OCI-LY3 (cell line): ENCODE results near the gene ITM2B.

Experiments used
- EZH2phosphoT487 ChIP-seq: fragments of 200-600 bp; shearing (Covaris generic); IDR thresholded peaks from 2 replicates; pipeline ENCODE4 v1.6.1; 2018; ENCODE audit warnings: antibody characterized with exemption, mixed run types, low read depth
- TF ChIP-seq, protein P1 (sequence below): fragments of 200-600, 300-600 bp; sonication (generic); IDR thresholded peaks from 2 replicates; pipeline ENCODE4 v1.5.1; 2014; ENCODE audit warnings: antibody characterized with exemption, low read length, low read depth

DNA sequence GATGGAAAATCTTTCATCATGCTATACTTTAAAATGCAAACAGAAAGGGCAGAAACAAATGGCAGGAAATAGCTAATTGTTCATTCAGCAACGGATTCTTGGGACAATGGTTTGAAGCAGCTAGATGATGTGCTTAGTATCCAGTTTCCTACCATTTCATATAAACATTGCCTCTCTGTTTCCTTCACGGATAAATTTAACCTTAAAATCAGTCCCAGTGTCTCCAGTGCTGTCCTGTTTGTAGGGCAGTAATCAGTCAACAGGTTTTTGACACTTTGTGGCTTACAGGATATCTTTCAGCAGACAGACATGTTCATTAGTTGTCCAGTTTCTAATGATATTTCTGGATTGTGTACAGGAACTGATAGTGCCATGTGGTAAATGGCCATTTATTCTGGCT, 45.8 kb downstream of the ITM2B start:
- TF ChIP-seq, protein P1, sequence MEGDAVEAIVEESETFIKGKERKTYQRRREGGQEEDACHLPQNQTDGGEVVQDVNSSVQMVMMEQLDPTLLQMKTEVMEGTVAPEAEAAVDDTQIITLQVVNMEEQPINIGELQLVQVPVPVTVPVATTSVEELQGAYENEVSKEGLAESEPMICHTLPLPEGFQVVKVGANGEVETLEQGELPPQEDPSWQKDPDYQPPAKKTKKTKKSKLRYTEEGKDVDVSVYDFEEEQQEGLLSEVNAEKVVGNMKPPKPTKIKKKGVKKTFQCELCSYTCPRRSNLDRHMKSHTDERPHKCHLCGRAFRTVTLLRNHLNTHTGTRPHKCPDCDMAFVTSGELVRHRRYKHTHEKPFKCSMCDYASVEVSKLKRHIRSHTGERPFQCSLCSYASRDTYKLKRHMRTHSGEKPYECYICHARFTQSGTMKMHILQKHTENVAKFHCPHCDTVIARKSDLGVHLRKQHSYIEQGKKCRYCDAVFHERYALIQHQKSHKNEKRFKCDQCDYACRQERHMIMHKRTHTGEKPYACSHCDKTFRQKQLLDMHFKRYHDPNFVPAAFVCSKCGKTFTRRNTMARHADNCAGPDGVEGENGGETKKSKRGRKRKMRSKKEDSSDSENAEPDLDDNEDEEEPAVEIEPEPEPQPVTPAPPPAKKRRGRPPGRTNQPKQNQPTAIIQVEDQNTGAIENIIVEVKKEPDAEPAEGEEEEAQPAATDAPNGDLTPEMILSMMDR = no peak
- TF ChIP-seq EZH2phosphoT487 = no peak
